Thoracic aorta (tissue), 2 donors: ENCODE results near the gene PRKCZ. TPM values are rescaled to one million over a fixed set of nuclear protein-coding genes. Genes with fewer than 3 reads are reported as not detected.

Source experiments
- ATAC-seq: fragments of 150-250 bp; one replicate; pipeline ENCODE4 v1.8.0; 2017; ENCODE audit warnings: low read depth; ENCODE audit not compliant: insufficient number of reproducible peaks, low FRiP score
- DNase-seq: peaks from one replicate; pipeline ENCODE4 v3.0.0-alpha.2; 2020; ENCODE audit warnings: low spot score
- H3K27ac ChIP-seq, 2 donors: fragments of 200-600 bp; sonication (generic); 1 replicate in 1 of 2; 2 replicates in 1 of 2; pipeline ENCODE4 v1.5.1; 2016; ENCODE audit warnings: mild to moderate bottlenecking in 2 of 2, moderate library complexity in 2 of 2
- H3K27me3 ChIP-seq: fragments of 200-600 bp; sonication (generic); replicated peaks from 2 replicates; pipeline ENCODE4 v1.6.0; 2016; ENCODE audit warnings: mild to moderate bottlenecking; ENCODE audit not compliant: insufficient read depth
- H3K36me3 ChIP-seq: fragments of 200-600 bp; sonication (generic); one replicate; pipeline ENCODE4 v1.5.1; 2016
- H3K4me1 ChIP-seq, 2 donors: fragments of 200-600 bp; sonication (generic); 1 replicate in 1 of 2; 2 replicates in 1 of 2; pipeline versions ENCODE4 v1.5.1 to v1.6.0; 2016; ENCODE audit warnings: low read depth in 2 of 2, mild to moderate bottlenecking in 1 of 2; ENCODE audit not compliant: control insufficient read depth in 1 of 2
- H3K4me3 ChIP-seq: fragments of 200-600 bp; sonication (generic); 2 replicates; pipeline ENCODE4 v1.5.1; 2016; ENCODE audit warnings: mild to moderate bottlenecking
- H3K9me3 ChIP-seq: fragments of 200-600 bp; sonication (generic); 2 replicates; pipeline ENCODE4 v1.5.1; 2016
- CTCF ChIP-seq: fragments of 200-600 bp; sonication (generic); IDR thresholded peaks from one replicate; pipeline ENCODE4 v1.5.1; 2019; ENCODE audit warnings: antibody characterized with exemption
- total RNA-seq, 2 donors: library from RNA; depleted of rRNA; stranded (reverse); fragments of >200 nt; gene quantifications; one replicate each; pipeline versions ENCODE4 v1.1.0 to v1.2.3, GENCODE V29; 2016

PRKCZ gene
- total RNA-seq, 2 donors from 2014 or later = 0.68 TPM; not detected in 1

DNA sequence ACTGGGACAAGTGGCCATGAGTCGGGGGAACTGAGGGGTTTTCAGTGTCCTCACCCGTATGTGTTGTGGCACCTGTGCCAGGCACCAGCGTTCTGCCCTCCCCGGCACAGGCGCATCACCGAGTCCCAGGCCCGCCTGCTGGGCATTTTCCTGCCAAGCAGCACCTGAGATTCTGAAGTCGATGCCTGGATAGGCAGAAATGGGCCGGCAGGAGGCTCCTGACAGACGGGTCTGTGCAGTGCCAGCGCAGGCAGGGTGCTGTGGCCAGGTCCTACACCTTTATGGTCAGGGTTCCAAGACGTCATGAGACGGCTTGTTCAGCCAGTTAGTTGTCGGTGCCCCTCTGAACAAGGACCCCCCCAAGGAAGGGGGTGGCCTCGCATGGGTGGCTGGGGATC is 133.7 kb downstream of the PRKCZ start:
- H3K27ac ChIP-seq = no peak overlapping the region
- H3K27me3 ChIP-seq = no peaks in the 10 kb centered on the region
- H3K9me3 ChIP-seq = no peaks in the 10 kb centered on the region
- ATAC-seq (no peak), DNase-seq (no peak)
- no peaks in the 10 kb centered on the region for H3K36me3 ChIP-seq
- H3K4me3 ChIP-seq = no peak overlapping the region
- peaks cover 0 to 1% of the 10 kb centered on the region in 2 donors for H3K4me1 ChIP-seq
- no peak for TF ChIP-seq CTCF

DNA sequence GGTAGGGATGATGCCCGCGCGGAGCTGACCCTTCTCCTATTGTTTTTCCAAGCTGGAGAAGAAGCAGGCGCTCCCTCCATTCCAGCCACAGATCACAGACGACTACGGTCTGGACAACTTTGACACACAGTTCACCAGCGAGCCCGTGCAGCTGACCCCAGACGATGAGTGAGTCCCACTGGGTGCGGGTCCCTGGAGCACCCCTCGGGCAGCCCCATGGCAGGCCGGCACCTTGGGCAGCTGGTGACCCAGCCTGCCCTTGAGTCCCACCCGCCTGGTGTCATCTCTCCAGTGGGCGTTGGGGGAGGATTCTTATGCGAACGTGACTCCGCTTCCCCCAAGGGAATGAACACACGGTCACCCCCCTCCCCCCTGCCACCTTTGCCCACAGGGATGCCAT is 134.3 kb downstream of the PRKCZ start:
- ATAC-seq = no peak
- H3K27ac ChIP-seq = no peak overlapping the region
- no peak for TF ChIP-seq CTCF
- H3K4me1 ChIP-seq = peaks cover 0 to 5% of the 10 kb centered on the region in 2 donors
- no peak for DNase-seq
- H3K27me3 ChIP-seq = no peaks in the 10 kb centered on the region
- H3K4me3 ChIP-seq = no peak overlapping the region
- no peaks in the 10 kb centered on the region for H3K9me3 ChIP-seq
- no peaks in the 10 kb centered on the region for H3K36me3 ChIP-seq

DNA sequence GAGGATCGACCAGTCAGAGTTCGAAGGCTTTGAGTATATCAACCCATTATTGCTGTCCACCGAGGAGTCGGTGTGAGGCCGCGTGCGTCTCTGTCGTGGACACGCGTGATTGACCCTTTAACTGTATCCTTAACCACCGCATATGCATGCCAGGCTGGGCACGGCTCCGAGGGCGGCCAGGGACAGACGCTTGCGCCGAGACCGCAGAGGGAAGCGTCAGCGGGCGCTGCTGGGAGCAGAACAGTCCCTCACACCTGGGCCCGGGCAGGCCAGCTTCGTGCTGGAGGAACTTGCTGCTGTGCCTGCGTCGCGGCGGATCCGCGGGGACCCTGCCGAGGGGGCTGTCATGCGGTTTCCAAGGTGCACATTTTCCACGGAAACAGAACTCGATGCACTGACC is 134.7 kb downstream of the PRKCZ start:
- ATAC-seq (no peak), DNase-seq (no peak)
- no peaks in the 10 kb centered on the region for H3K27me3 ChIP-seq
- no peaks in the 10 kb centered on the region for H3K9me3 ChIP-seq
- H3K4me3 ChIP-seq = no peak overlapping the region
- H3K27ac ChIP-seq = no peak overlapping the region
- TF ChIP-seq CTCF = no peak
- peaks cover 0 to 5% of the 10 kb centered on the region in 2 donors for H3K4me1 ChIP-seq
- H3K36me3 ChIP-seq = no peaks in the 10 kb centered on the region

GRCh38 chr1:2185880-2186855 is 136.0 kb downstream of the PRKCZ start:
- H3K27ac ChIP-seq = no peak overlapping the region
- ATAC-seq = no peak
- H3K36me3 ChIP-seq = no peaks in the 10 kb centered on the region
- TF ChIP-seq CTCF = no peak
- no peaks in the 10 kb centered on the region for H3K27me3 ChIP-seq
- H3K4me3 ChIP-seq = no peak overlapping the region
- DNase-seq = no peak
- peaks cover 10 to 15% of the 10 kb centered on the region in 2 donors for H3K4me1 ChIP-seq
- H3K9me3 ChIP-seq = no peaks in the 10 kb centered on the region

DNA sequence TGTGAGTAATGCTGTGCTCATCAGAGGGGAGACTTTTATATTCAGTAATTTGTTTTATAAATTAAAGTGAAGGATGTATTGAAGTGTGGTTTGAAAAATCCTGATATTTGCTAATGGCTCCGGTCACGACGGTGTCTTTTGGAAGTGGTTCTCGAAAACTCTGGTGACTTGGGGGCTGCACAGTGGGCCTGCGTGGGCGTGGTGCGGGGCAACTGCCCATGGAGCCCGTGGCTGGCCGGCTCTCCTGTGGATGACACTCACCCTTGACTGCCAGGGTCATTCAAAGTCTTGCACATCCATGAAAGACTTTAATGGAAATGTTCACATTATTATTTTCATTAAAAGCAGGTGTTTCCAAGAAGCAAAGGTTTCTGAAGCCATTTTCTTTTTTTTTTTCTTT is 136.7 kb downstream of the PRKCZ start:
- H3K4me3 ChIP-seq = no peak overlapping the region
- ATAC-seq (no peak), DNase-seq (no peak)
- no peak for TF ChIP-seq CTCF
- no peak overlapping the region for H3K27ac ChIP-seq
- no peaks in the 10 kb centered on the region for H3K27me3 ChIP-seq
- H3K36me3 ChIP-seq = no peaks in the 10 kb centered on the region
- H3K4me1 ChIP-seq = peaks cover 17 to 23% of the 10 kb centered on the region in 2 donors
- H3K9me3 ChIP-seq = no peaks in the 10 kb centered on the region
